PFSK-1 (cell line): ENCODE measurements around the gene NARS2.

Experiments used
- POLR2AphosphoS5 ChIP-seq: IDR thresholded peaks from 2 replicates; pipeline ENCODE4 v1.6.1; 2012; ENCODE audit warnings: low read depth, mild to moderate bottlenecking, control low read depth, low read length, moderate library complexity
- SIN3A ChIP-seq: IDR thresholded peaks from 2 replicates; pipeline ENCODE4 v1.6.1; 2012; ENCODE audit warnings: mild to moderate bottlenecking, low read length, moderate library complexity, borderline replicate concordance; ENCODE audit not compliant: insufficient read depth
- TAF1 ChIP-seq: IDR thresholded peaks from 2 replicates; pipeline ENCODE4 v1.6.1; 2012; ENCODE audit warnings: low read length, control low read depth, borderline replicate concordance; ENCODE audit not compliant: insufficient read depth

DNA sequence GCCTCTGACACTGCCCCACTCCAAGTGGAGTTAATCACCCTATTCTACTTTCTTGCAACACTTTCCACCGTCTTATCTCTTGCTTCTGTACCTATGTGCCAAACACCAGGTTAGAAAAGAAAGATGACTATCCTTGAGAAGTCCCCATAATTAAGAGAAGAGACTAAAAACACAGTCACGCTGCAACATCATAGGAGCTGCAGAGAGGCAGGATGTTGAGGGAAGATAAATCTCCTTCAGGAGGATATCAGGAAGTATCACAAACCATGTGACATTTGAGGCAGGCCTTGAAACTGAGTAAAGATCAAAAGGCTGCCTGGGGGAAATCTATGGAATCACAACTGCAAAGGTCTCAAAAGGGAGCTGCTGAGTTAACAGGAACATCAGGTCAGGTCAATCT, 181.8 kb downstream of the NARS2 start:
- no peak for TF ChIP-seq POLR2AphosphoS5
- TF ChIP-seq SIN3A, result no peak
- no peak for TF ChIP-seq TAF1
